ENCODE results near the gene KAZN. TPM values are rescaled to one million over a fixed set of nuclear protein-coding genes. Genes with fewer than 3 reads are reported as not detected.

Gene KAZN
- total and polyA plus RNA-seq, 10 donors, result 20.0 to 245 (median 144) TPM

GRCh38 chr1:14598007-14598497 lies 433 bp upstream of the KAZN start:
- intact Hi-C loops (cut with DNase I; ENCODE audit: low total_unique reads), result no loop called here
- DNase-seq, result no peak
- Histone ChIP-seq H3K27me3 (replicated peaks in 1 of 7) (peaks cover 0 to 90% (median 47%) of the 10 kb centered on the region in 7 donors), H3K36me3 (no peaks in the 10 kb centered on the region), H3K9me3 (no peaks in the 10 kb centered on the region), H3K27ac (peak overlapping the region in 7 of 8 donors; percentile 34 to 78 (median 65)), H3K4me1 (peaks cover 0 to 40% (median 21%) of the 10 kb centered on the region in 6 donors), H3K4me3 (peak overlapping the region; percentile 39 to 72 (median 48))
- WGBS, 5 donors, result 3 to 4% (median 3%) methylated on average over 17 to 26 of the region's 26 CpGs
- no peak for TF ChIP-seq POLR2A (IDR thresholded peaks at IDR 0.05)

DNA sequence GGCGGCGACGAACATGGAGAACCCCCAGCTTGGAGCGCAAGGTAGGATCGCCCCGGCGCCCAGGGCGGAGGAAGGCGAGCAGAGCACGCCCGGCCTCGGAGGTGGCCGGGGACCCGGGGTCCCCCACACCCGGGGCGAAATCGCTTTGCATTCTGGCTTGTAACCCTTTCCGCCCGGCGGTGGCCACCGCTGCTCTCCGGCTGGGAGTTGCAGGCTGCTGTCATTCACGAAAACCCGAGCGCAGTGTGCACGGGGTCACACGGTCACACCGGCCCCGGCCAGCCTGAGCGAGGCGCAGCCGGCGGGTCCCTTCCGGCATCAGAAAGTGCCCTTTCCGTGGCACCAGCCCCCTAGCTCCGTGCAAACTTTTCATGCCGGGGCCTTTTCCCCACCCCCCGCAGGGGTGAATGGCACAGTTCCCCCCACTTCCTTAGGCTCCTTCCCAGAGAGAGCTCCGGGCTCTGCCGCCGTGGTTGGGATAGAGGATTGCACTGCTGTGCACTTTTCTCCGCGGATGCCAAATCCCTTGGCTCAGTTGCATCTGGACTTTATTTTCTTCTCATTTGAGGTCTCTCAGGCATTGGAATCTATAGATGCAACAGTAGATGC lies 802 bp downstream of the KAZN start:
- Histone ChIP-seq H3K4me3 (peak overlapping the region; percentile 39 to 72 (median 48)), H3K4me1 (peaks cover 0 to 40% (median 21%) of the 10 kb centered on the region in 6 donors), H3K27ac (peak overlapping the region in 5 of 8 donors; percentile 60 to 78 (median 67)), H3K9me3 (no peaks in the 10 kb centered on the region), H3K36me3 (no peaks in the 10 kb centered on the region), H3K27me3 (replicated peaks in 1 of 7) (peaks cover 0 to 94% (median 47%) of the 10 kb centered on the region in 7 donors)
- 1 to 2% (median 1%) methylated on average over 17 to 43 of the region's 43 CpGs for WGBS, 5 donors
- no peak for DNase-seq
- intact Hi-C loops (cut with DNase I; ENCODE audit: low total_unique reads), result no loop called here
- TF ChIP-seq POLR2AphosphoS5 (IDR thresholded peaks at IDR 0.05) (peak in 1 of 3 donors; percentile 41), POLR2A (IDR thresholded peaks at IDR 0.05) (no peak)
- TF ChIP-seq, protein P1, sequence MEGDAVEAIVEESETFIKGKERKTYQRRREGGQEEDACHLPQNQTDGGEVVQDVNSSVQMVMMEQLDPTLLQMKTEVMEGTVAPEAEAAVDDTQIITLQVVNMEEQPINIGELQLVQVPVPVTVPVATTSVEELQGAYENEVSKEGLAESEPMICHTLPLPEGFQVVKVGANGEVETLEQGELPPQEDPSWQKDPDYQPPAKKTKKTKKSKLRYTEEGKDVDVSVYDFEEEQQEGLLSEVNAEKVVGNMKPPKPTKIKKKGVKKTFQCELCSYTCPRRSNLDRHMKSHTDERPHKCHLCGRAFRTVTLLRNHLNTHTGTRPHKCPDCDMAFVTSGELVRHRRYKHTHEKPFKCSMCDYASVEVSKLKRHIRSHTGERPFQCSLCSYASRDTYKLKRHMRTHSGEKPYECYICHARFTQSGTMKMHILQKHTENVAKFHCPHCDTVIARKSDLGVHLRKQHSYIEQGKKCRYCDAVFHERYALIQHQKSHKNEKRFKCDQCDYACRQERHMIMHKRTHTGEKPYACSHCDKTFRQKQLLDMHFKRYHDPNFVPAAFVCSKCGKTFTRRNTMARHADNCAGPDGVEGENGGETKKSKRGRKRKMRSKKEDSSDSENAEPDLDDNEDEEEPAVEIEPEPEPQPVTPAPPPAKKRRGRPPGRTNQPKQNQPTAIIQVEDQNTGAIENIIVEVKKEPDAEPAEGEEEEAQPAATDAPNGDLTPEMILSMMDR (IDR thresholded peaks at IDR 0.05 in 8 of 11, conservative IDR thresholded peaks at IDR 0.05 in 3 of 11), result no peak

DNA sequence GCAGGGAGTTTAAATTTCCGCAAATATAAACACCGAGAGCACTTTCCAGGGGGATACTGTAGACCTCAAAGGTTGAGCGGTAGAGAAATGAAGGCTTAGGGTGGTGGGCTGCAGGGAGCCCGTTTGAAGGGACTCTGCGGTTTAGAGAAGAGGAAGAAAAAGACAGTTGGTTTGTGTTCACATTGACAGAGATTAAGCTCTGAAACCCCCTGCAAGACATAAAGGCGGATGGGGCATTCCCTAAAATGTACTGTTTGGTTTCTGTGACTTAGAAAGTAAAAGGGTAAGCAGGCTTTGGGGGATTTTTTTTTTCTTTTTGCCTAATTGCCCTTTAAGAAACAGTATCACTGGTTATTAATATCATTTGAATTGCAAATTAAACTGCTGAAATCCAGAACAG lies 1.3 kb downstream of the KAZN start:
- Histone ChIP-seq H3K36me3 (no peaks in the 10 kb centered on the region), H3K4me3 (peak overlapping the region; percentile 39 to 72 (median 48)), H3K9me3 (no peaks in the 10 kb centered on the region), H3K27me3 (replicated peaks in 1 of 7) (peaks cover 0 to 96% (median 47%) of the 10 kb centered on the region in 7 donors), H3K27ac (peak overlapping the region in 2 of 8 donors; percentile 60 to 68), H3K4me1 (peaks cover 0 to 40% (median 21%) of the 10 kb centered on the region in 6 donors)
- intact Hi-C loops (cut with DNase I; ENCODE audit: low total_unique reads), result no loop called here
- TF ChIP-seq POLR2AphosphoS5 (IDR thresholded peaks at IDR 0.05) (no peak), POLR2A (IDR thresholded peaks at IDR 0.05) (no peak)
- TF ChIP-seq, protein P1 (IDR thresholded peaks at IDR 0.05 in 8 of 11, conservative IDR thresholded peaks at IDR 0.05 in 3 of 11), result no peak
- DNase-seq, result no peak
- WGBS, 5 donors, result 10 to 16% (median 12%) methylated on average over 6 of the region's 6 CpGs

GRCh38 chr1:14600405-14601112 lies 2.1 kb downstream of the KAZN start:
- H3K4me3 ChIP-seq, result peak overlapping the region in 5 of 8 donors; percentile 42 to 72 (median 48)
- H3K27ac ChIP-seq, result no peak overlapping the region
- intact Hi-C loops (cut with DNase I; ENCODE audit: low total_unique reads), result no loop called here
- no peaks in the 10 kb centered on the region for H3K9me3 ChIP-seq
- H3K36me3 ChIP-seq, result no peaks in the 10 kb centered on the region
- peaks cover 0 to 91% (median 47%) of the 10 kb centered on the region in 7 donors for H3K27me3 ChIP-seq (replicated peaks in 1 of 7)
- WGBS, 5 donors, result 27 to 50% (median 37%) methylated on average over 12 of the region's 12 CpGs
- no peak for DNase-seq
- peaks cover 0 to 40% (median 21%) of the 10 kb centered on the region in 6 donors for H3K4me1 ChIP-seq
- TF ChIP-seq POLR2AphosphoS5 (IDR thresholded peaks at IDR 0.05) (no peak), POLR2A (IDR thresholded peaks at IDR 0.05) (no peak)
- TF ChIP-seq, protein P1 (IDR thresholded peaks at IDR 0.05 in 8 of 11, conservative IDR thresholded peaks at IDR 0.05 in 3 of 11), result no peak
